A673 (cell line): ENCODE data around the gene PRG2. TPM values are rescaled to one million over a fixed set of nuclear protein-coding genes. Genes with fewer than 3 reads are reported as not detected.

Experiments used
- BruUV-seq: library from RNA; stranded (reverse); fragments of 400-500 nt; replicated peaks from 2 replicates; lab custom pipeline; 2021; lab: Mats Ljungman, UMichigan
- CTCF ChIA-PET: fragments of 300-600 bp; sonication (Branson Sonifier 250); formaldehyde crosslinking; loops from one replicate; lab custom pipeline; 2022; ENCODE audit warnings: antibody characterized with exemption; lab: Charles Lee
- POLR2A ChIA-PET: fragments of 300-600 bp; sonication (Branson Sonifier 250); formaldehyde crosslinking; loops from one replicate; lab custom pipeline; 2022; ENCODE audit warnings: antibody characterized with exemption; ENCODE audit not compliant: low non-redundant PET; lab: Charles Lee
- DNase-seq: peaks from one replicate; pipeline ENCODE4 v3.0.0-alpha.2; 2015; ENCODE audit warnings: low spot score
- H3K27ac ChIP-seq: fragments of 200-600 bp; sonication (generic); 2 replicates; pipeline ENCODE4 v1.5.1; 2016; ENCODE audit warnings: mixed run types, low read depth, mild to moderate bottlenecking, mixed read lengths, antibody characterized with exemption, low read length; ENCODE audit not compliant: poor library complexity, severe bottlenecking
- H3K27me3 ChIP-seq: fragments of 200-600 bp; sonication (generic); replicated peaks from 2 replicates; pipeline ENCODE4 v1.6.1; 2017; ENCODE audit warnings: mixed run types, low read depth, mild to moderate bottlenecking, mixed read lengths, antibody characterized with exemption, low read length; ENCODE audit not compliant: insufficient read depth, poor library complexity
- H3K36me3 ChIP-seq: fragments of 200-600 bp; sonication (generic); 2 replicates; pipeline ENCODE4 v1.6.1; 2016; ENCODE audit warnings: mixed run types, mild to moderate bottlenecking, mixed read lengths, antibody characterized with exemption, low read length; ENCODE audit not compliant: insufficient read depth, poor library complexity, severe bottlenecking
- H3K4me1 ChIP-seq: fragments of 200-600 bp; sonication (generic); 2 replicates; pipeline ENCODE4 v1.6.1; 2017; ENCODE audit warnings: mixed run types, mild to moderate bottlenecking, mixed read lengths, antibody characterized with exemption, low read length; ENCODE audit not compliant: insufficient read depth, poor library complexity, severe bottlenecking
- H3K4me3 ChIP-seq: fragments of 200-600 bp; sonication (generic); 2 replicates; pipeline ENCODE4 v1.5.1; 2016; ENCODE audit warnings: low read depth, mixed run types, mild to moderate bottlenecking, mixed read lengths, low read length; ENCODE audit not compliant: poor library complexity, severe bottlenecking
- H3K9me3 ChIP-seq: fragments of 200-600 bp; sonication (generic); 2 replicates; pipeline ENCODE4 v1.6.1; 2016; ENCODE audit warnings: mixed run types, low read depth, mild to moderate bottlenecking, mixed read lengths, antibody characterized with exemption, low read length; ENCODE audit not compliant: poor library complexity, severe bottlenecking
- EZH2 ChIP-seq: fragments of 200-600 bp; sonication (generic); IDR thresholded peaks from 2 replicates; pipeline ENCODE4 v1.6.1; 2017; ENCODE audit warnings: borderline replicate concordance, low read depth, mild to moderate bottlenecking, mixed read lengths, antibody characterized with exemption, low read length; ENCODE audit not compliant: poor library complexity, severe bottlenecking
- intact Hi-C: fragments of 100-400 bp; cut with micrococcal nuclease; formaldehyde crosslinking; loops from one replicate; pipeline ENCODE4 v1.10.0; 2022; ENCODE audit not compliant: unreplicated experiment
- total RNA-seq: library from RNA; stranded (reverse); gene quantifications from 2 replicates; pipeline ENCODE4 v1.2.3, GENCODE V29; 2021
- TF ChIP-seq, protein P1 (sequence below): fragments of 300-800, 200-600 bp; sonication (generic); conservative IDR thresholded peaks from 2 replicates; pipeline ENCODE4 v1.5.1; 2017; ENCODE audit warnings: low read depth, mild to moderate bottlenecking, antibody characterized with exemption, low read length, moderate library complexity, mixed read lengths

Gene PRG2
- total RNA-seq, 1 experiment from 2014 or later = not detected

DNA sequence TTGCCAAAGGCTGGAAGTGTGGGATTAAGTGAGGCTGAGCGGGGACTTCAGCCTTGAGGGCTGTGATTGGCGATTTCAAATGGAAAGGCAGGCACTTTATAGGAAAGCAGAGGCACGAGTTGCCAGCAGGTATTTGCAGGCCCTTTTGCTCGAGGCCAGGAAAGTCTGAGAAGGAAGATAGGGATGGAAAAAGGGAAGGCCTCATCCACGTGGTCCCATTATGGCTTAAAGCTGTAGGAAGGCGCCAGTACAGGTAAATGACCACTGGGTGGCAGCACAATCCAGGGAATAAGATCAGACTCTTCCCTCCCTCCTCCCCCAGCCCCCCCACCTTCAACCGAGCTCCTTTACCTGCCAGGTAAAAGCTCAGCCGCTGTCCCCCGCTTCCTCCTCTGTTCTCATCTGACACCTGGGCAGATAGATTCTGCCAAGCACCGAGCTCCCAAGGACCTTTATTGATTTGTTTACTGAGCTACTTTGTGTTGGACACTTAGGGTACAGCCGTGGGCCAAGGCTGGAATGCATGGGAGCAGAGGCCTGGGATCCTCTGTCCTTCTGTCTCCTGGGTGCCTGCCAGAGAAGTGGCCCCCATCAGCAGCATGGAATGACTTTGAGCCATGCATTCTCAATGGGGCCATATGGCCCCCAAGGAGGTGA lies 44.8 kb downstream of the PRG2 start:
- H3K9me3 ChIP-seq = no peaks in the 10 kb centered on the region
- no peak overlapping the region for H3K4me3 ChIP-seq
- peak; percentile 82 for DNase-seq
- H3K27me3 ChIP-seq = no peaks in the 10 kb centered on the region
- POLR2A ChIA-PET = interaction anchor here (0.5 kb wide), 1 partner anchor 20 kb away, joined by 4 read pairs; no protein-coding TSS in a partner anchor
- H3K27ac ChIP-seq = no peak overlapping the region
- intact Hi-C loops = loop anchor here (1.0 to 5.0 kb wide), 5 partner anchors 137 to 1167 kb away; no protein-coding TSS in a partner anchor
- no TSS peak for BruUV-seq
- no peaks in the 10 kb centered on the region for H3K36me3 ChIP-seq
- H3K4me1 ChIP-seq = no peaks in the 10 kb centered on the region
- no peak for TF ChIP-seq EZH2
- TF ChIP-seq, protein P1, sequence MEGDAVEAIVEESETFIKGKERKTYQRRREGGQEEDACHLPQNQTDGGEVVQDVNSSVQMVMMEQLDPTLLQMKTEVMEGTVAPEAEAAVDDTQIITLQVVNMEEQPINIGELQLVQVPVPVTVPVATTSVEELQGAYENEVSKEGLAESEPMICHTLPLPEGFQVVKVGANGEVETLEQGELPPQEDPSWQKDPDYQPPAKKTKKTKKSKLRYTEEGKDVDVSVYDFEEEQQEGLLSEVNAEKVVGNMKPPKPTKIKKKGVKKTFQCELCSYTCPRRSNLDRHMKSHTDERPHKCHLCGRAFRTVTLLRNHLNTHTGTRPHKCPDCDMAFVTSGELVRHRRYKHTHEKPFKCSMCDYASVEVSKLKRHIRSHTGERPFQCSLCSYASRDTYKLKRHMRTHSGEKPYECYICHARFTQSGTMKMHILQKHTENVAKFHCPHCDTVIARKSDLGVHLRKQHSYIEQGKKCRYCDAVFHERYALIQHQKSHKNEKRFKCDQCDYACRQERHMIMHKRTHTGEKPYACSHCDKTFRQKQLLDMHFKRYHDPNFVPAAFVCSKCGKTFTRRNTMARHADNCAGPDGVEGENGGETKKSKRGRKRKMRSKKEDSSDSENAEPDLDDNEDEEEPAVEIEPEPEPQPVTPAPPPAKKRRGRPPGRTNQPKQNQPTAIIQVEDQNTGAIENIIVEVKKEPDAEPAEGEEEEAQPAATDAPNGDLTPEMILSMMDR = peak; percentile 84
- CTCF ChIA-PET = interaction anchor here (0.5 to 1.8 kb wide), 20 partner anchors 10 to 716 kb away, joined by 3 to 21 read pairs (median 4); partner anchors contain the start of genes RTN4RL2 and SSRP1

DNA sequence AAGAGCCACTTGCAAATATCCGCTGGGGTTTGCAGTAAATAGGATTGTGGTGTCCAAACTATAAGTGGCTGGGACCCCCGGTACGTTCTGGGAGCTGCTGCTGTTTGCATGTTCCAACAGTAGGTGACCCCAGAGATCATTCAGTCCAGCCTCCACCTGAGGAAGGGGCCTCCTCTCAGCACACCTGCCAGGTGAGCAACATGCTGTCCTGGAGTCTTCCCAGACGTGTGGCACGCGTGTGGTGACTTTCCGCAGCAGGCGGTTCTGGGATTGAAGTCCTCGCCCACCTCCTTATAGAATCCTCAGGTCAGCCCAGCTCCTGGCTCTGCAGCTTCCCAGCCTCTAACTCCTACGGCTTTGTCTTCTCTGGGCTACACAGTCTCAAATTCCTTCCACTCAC lies 45.6 kb downstream of the PRG2 start:
- Histone ChIP-seq H3K9me3 (no peaks in the 10 kb centered on the region), H3K4me3 (no peak overlapping the region), H3K36me3 (no peaks in the 10 kb centered on the region), H3K27ac (no peak overlapping the region), H3K4me1 (no peaks in the 10 kb centered on the region), H3K27me3 (no peaks in the 10 kb centered on the region)
- TF ChIP-seq, protein P1 = no peak
- TF ChIP-seq EZH2 = no peak
- DNase-seq = no peak
- ChIA-PET CTCF (no interaction called here), POLR2A (no interaction called here)
- BruUV-seq = no TSS peak
- intact Hi-C loops = loop anchor here (1.0 to 5.0 kb wide), 4 partner anchors 296 to 1168 kb away; no protein-coding TSS in a partner anchor

DNA sequence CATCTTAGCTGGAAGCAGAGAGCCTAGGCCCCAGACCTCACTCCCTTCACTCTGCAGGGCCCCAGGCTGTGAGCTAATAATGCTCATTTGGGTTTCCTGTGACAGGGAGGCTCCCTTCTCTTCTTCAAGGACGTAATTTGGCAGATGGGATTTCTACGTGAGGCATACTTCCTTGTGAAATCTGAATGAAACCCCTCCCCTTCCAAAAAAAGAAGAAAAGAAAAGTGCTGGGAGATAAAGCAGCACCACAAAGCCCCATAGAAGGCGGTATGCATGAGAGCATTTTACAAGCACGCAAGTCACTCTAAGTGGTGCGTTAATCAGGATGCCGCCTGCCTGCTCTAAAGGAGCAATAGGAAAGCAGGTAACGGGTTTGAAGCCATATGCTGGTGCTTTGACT lies 46.6 kb downstream of the PRG2 start:
- BruUV-seq = no TSS peak
- no peak overlapping the region for H3K4me3 ChIP-seq
- no peak overlapping the region for H3K27ac ChIP-seq
- POLR2A ChIA-PET = no interaction called here
- intact Hi-C loops = loop anchor here (2.0 to 5.0 kb wide), 2 partner anchors 502 to 1169 kb away; no protein-coding TSS in a partner anchor
- H3K4me1 ChIP-seq = no peaks in the 10 kb centered on the region
- no peak for DNase-seq
- no peaks in the 10 kb centered on the region for H3K9me3 ChIP-seq
- H3K27me3 ChIP-seq = no peaks in the 10 kb centered on the region
- CTCF ChIA-PET = interaction anchor here (1.0 kb wide), 1 partner anchor 113 kb away, joined by 3 read pairs; no protein-coding TSS in a partner anchor
- no peak for TF ChIP-seq EZH2
- TF ChIP-seq, protein P1 = no peak
- H3K36me3 ChIP-seq = no peaks in the 10 kb centered on the region
